Spleen (tissue), 11 donors: ENCODE results near the gene CX3CR1. TPM values are rescaled to one million over a fixed set of nuclear protein-coding genes. Genes with fewer than 3 reads are reported as not detected.

Experiments used
- DNase-seq: peaks from one replicate; pipeline ENCODE4 v3.0.0-alpha.2; 2020
- H3K27ac ChIP-seq, 8 donors: fragments of 200-600 bp; sonication (generic) in 7 of 8; 1 replicate in 4 of 8; 2 replicates in 4 of 8; pipeline versions ENCODE4 v1.5.0 to v1.8.0; 2016 to 2021; ENCODE audit warnings: inconsistent platforms in 4 of 8, mild to moderate bottlenecking in 4 of 8, moderate library complexity in 1 of 8
- H3K27me3 ChIP-seq, 7 donors: fragments of 200-600 bp; sonication (generic) in 6 of 7; replicated peaks in 1 of 7; 1 replicate in 4 of 7; 2 replicates in 3 of 7; pipeline versions ENCODE4 v1.5.0 to v1.8.0; 2016 to 2021; ENCODE audit warnings: inconsistent platforms in 3 of 7, mild to moderate bottlenecking in 1 of 7
- H3K36me3 ChIP-seq, 6 donors: fragments of 200-600 bp; sonication (generic) in 5 of 6; 1 replicate in 4 of 6; 2 replicates in 2 of 6; pipeline versions ENCODE4 v1.5.0 to v1.8.0; 2016 to 2021; ENCODE audit warnings: inconsistent platforms in 2 of 6
- H3K4me1 ChIP-seq, 6 donors: fragments of 200-600 bp; sonication (generic) in 5 of 6; 1 replicate in 3 of 6; 2 replicates in 3 of 6; pipeline versions ENCODE4 v1.5.0 to v1.8.0; 2016 to 2021; ENCODE audit warnings: inconsistent platforms in 3 of 6
- H3K4me3 ChIP-seq, 8 donors: fragments of 200-600 bp; sonication (generic) in 7 of 8; 1 replicate in 4 of 8; 2 replicates in 4 of 8; pipeline versions ENCODE4 v1.5.0 to v1.8.0; 2016 to 2021; ENCODE audit warnings: inconsistent platforms in 4 of 8, mild to moderate bottlenecking in 4 of 8, moderate library complexity in 2 of 8
- H3K9me3 ChIP-seq, 8 donors: fragments of 200-600 bp; sonication (generic) in 7 of 8; 1 replicate in 4 of 8; 2 replicates in 4 of 8; pipeline versions ENCODE4 v1.5.0 to v1.8.0; 2016 to 2021; ENCODE audit warnings: inconsistent platforms in 4 of 8
- CTCF ChIP-seq, 11 experiments: fragments of 200-600 bp in 7 of 11; fragments of 450-650 bp in 4 of 11; sonication (generic) in 4 of 11; IDR thresholded peaks in 8 of 11; conservative IDR thresholded peaks in 3 of 11; 1 replicate in 7 of 11; 2 replicates in 4 of 11; pipeline versions ENCODE4 v1.4.0 to v1.8.0; 2016 to 2021; ENCODE audit warnings: antibody characterized with exemption in 11 of 11, inconsistent platforms in 4 of 11, mild to moderate bottlenecking in 1 of 11
- POLR2A ChIP-seq, 3 donors: fragments of 450-650 bp; IDR thresholded peaks; one replicate each; pipeline ENCODE4 v1.5.1; 2017; ENCODE audit warnings: antibody characterized with exemption in 3 of 3, mild to moderate bottlenecking in 1 of 3
- POLR2AphosphoS5 ChIP-seq, 3 donors: sonication (generic); formaldehyde crosslinking; IDR thresholded peaks; one replicate each; pipeline ENCODE4 v1.5.1; 2017; ENCODE audit warnings: antibody characterized with exemption in 3 of 3
- WGBS, 5 donors: extraction: QIAGEN DNeasy Blood & Tissue Kit in 3 of 5; methylation state at CpG; one replicate each; pipeline versions ENCODE4 v1.1.5 to v1.1.7; 2013 to 2018; 5-methylcytosine and 5-hydroxymethylcytosine counted together
- intact Hi-C: fragments of 100-400 bp; cut with DNase I; formaldehyde crosslinking; loops from one replicate; pipeline ENCODE4 v1.15.0; 2023; ENCODE audit warnings: low total_unique reads
- polyA plus RNA-seq, 3 donors: library from polyadenylated mRNA; stranded (reverse); fragments of 200-250 nt; gene quantifications; one replicate each; pipeline ENCODE4 v1.2.1, GENCODE V29; 2013
- total RNA-seq, 7 donors: library from RNA; depleted of rRNA in 3 of 7; stranded (reverse); fragments of >200 nt in 3 of 7; fragmentation: NEBNext Ultra II Directional in 4 of 7; extraction: Animal tissue kit (Norgen Biotek cat#: 25700) in 4 of 7; gene quantifications; one replicate each; pipeline versions ENCODE4 v1.1.0 to v1.2.1, GENCODE V29; 2016 to 2021
- donor health status: healthy with polysubstance abuse.
- donor health status: DM: no; HTN: no; CAD: no; lungs with moderate emphysema.
- donor health status: DM: no; HTN: no; CAD: no.
- donor health status: Bipolar disorder and iron deficiency.
- donor health status: healthy.
- donor health status: DM: no; HTN: no; CAD: no.
- donor health status: DM: yes; HTN: yes; CAD: no.

CX3CR1 gene
- total and polyA plus RNA-seq, 10 donors, result 0.09 to 15.0 (median 6.2) TPM

GRCh38 chr3:39286771-39287170 lies 6.9 kb upstream of the CX3CR1 start:
- Histone ChIP-seq H3K27me3 (no peaks in the 10 kb centered on the region), H3K4me3 (no peak overlapping the region), H3K36me3 (no peaks in the 10 kb centered on the region), H3K27ac (no peak overlapping the region), H3K4me1 (peaks cover 0 to 58% (median 24%) of the 10 kb centered on the region in 6 donors), H3K9me3 (no peaks in the 10 kb centered on the region)
- intact Hi-C loops, result loop anchor here (5.0 kb wide), 2 partner anchors 79 to 164 kb away; no protein-coding TSS in a partner anchor
- TF ChIP-seq CTCF (IDR thresholded peaks at IDR 0.05 in 8 of 11, conservative IDR thresholded peaks at IDR 0.05 in 3 of 11) (no peak), POLR2AphosphoS5 (IDR thresholded peaks at IDR 0.05) (no peak), POLR2A (IDR thresholded peaks at IDR 0.05) (no peak)
- DNase-seq, result no peak
- WGBS, 5 donors, result 82 to 89% (median 87%) methylated on average over 3 of the region's 3 CpGs

GRCh38 chr3:39285332-39285731 lies 5.5 kb upstream of the CX3CR1 start:
- intact Hi-C loops, result loop anchor here (5.0 kb wide), 2 partner anchors 78 to 163 kb away; no protein-coding TSS in a partner anchor
- no peak overlapping the region for H3K27ac ChIP-seq
- H3K4me1 ChIP-seq, result peaks cover 0 to 70% (median 34%) of the 10 kb centered on the region in 6 donors
- no peaks in the 10 kb centered on the region for H3K27me3 ChIP-seq
- no peaks in the 10 kb centered on the region for H3K36me3 ChIP-seq
- TF ChIP-seq CTCF (IDR thresholded peaks at IDR 0.05 in 8 of 11, conservative IDR thresholded peaks at IDR 0.05 in 3 of 11) (no peak), POLR2AphosphoS5 (IDR thresholded peaks at IDR 0.05) (no peak), POLR2A (IDR thresholded peaks at IDR 0.05) (no peak)
- H3K4me3 ChIP-seq, result no peak overlapping the region
- no peaks in the 10 kb centered on the region for H3K9me3 ChIP-seq
- no peak for DNase-seq

DNA sequence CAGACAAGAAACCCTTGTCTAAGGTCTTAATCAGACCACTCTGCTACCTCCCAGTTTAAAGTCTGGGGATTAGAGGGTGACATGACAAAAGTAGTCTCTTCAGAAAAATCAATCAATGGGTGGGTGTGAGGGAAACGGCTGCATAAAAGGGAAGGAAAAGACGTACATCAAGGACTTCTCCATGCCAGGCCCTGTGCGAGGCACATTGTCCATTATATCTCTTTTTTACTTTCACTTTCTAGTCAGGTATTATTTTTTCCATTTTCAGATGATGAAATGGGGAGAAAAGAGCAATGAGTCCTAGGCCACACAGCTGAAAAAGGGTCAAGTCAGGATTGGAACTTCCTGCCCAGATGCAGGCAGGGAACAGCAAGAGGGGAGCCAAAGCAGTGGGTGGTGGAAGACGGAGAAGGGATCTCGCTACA lies 4.6 kb upstream of the CX3CR1 start:
- Histone ChIP-seq H3K27ac (peak overlapping the region in 2 of 8 donors; percentile 1 to 54), H3K36me3 (no peaks in the 10 kb centered on the region), H3K9me3 (no peaks in the 10 kb centered on the region), H3K27me3 (no peaks in the 10 kb centered on the region), H3K4me1 (peaks cover 0 to 70% (median 34%) of the 10 kb centered on the region in 6 donors), H3K4me3 (peak overlapping the region in 1 of 8 donors; percentile 17)
- no peak for DNase-seq
- WGBS, 5 donors, result 40 to 54% (median 43%) methylated on average over 5 of the region's 5 CpGs
- TF ChIP-seq CTCF (IDR thresholded peaks at IDR 0.05 in 8 of 11, conservative IDR thresholded peaks at IDR 0.05 in 3 of 11) (no peak), POLR2A (IDR thresholded peaks at IDR 0.05) (no peak), POLR2AphosphoS5 (IDR thresholded peaks at IDR 0.05) (no peak)
- intact Hi-C loops, result no loop called here

- intact Hi-C loops, result no loop called here
- peak overlapping the region in 1 of 8 donors; percentile 70 for H3K27ac ChIP-seq
- no peaks in the 10 kb centered on the region for H3K36me3 ChIP-seq
- TF ChIP-seq POLR2A (IDR thresholded peaks at IDR 0.05) (no peak), CTCF (IDR thresholded peaks at IDR 0.05 in 8 of 11, conservative IDR thresholded peaks at IDR 0.05 in 3 of 11) (no peak), POLR2AphosphoS5 (IDR thresholded peaks at IDR 0.05) (no peak)
- no peak overlapping the region for H3K4me3 ChIP-seq
- no peak for DNase-seq
- H3K27me3 ChIP-seq, result peaks cover 0 to 4% (median 0%) of the 10 kb centered on the region in 7 donors
- H3K4me1 ChIP-seq, result peaks cover 0 to 52% (median 26%) of the 10 kb centered on the region in 6 donors
- WGBS, 5 donors, result 86 to 89% (median 87%) methylated on average over 6 of the region's 6 CpGs
- H3K9me3 ChIP-seq, result no peaks in the 10 kb centered on the region
Measured at GRCh38 chr3:39282057-39282456, 2.2 kb upstream of the CX3CR1 start.
